Glomerular visceral epithelial cell (primary cell): ENCODE results near the gene MTCL1.

Experiments
- DNase-seq: peaks from one replicate; pipeline ENCODE4 v3.0.0-alpha.2; 2016; ENCODE audit errors: extremely low spot score

Gene MTCL1

DNA sequence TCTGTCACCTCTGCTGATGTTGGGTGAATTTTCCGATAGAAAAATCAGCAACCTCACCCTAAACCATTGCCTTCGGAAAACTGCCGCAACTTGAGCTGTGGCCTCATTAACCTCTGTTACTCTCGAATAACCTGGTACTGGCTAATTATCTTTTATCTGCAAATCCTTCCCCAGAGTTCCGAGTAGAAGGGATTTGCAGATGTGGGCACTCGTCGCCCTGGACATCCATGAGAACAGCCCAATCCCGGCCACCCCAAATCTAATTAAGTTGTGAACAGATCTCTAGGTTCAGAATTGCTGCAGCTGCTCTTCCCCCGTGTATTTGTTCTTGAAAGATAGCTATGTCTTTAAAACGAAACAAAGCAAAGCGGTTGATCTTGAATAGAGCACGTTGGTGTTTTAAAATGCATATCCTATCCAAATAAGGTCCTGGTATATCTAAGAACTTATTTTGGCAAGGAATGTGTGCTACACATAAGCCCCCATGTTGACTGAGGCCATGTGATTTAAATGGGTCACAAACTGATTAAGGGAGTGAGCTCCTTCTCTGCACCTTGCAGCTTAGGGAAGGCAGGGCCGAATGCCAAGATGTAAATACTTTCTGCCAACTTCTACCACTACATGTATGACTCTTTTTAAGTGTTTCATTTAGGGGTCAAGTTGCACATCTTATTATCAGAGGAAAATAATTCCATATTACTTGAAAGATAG lies 88.2 kb downstream of the MTCL1 start:
- DNase-seq = peak; percentile 17

DNA sequence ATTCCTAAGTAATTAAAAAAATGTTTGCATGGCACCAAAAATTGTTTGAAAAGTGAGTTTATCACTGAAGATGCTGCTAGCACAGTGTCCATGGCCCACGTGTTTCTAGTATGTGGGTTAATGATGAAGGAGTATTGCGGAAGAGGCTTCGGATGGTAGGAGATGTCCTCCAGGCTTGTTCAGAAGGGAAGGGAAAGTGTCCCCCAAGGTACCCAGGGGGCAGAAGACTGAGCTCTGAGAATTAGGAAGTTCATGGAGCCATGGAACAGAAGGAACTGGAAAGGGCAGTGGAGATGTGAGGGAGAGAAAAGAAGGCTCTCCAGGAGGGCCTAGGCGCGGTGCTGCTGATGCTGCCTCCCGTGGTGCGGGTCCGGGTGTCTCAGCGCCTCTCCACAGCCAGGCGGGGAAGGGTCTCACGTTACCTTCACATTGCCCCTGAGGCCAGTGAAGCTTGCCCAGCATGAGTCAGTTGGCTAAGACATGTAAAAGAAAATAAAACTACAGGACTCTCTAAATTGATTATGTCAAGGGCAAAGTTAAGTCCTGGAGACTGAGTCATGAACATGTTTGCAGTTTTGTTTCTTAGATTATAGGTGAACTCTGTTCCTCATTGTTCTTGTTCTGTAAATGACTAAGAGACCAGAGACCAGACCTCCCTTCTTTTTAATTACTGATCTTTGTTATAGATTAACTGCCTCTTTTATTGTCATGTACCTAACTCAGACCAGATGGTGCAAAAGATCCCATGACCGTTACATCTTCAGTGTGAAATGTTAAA lies 89.0 kb downstream of the MTCL1 start:
- DNase-seq = peak; percentile 82

DNA sequence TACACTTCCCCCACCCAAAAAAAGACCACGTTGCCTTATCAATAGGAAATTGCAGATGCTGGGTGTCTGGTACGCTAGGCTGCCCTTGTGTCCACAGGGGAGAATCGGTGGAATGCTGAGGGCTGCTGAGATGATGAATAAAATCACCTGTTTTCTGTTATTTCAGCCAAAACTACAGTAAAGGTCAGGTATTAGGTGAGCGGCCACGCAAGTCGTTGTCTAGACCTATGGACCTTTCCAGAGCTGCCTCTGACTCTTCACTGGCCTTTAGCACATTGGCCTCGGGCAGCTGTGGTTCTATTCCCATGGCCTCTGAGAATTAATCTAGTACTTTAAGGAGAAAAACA lies 89.6 kb downstream of the MTCL1 start:
- no peak for DNase-seq

- no peak for DNase-seq
These were observed 90.4 kb downstream of the MTCL1 start for GRCh38 chr18:8795586-8796325.

DNA sequence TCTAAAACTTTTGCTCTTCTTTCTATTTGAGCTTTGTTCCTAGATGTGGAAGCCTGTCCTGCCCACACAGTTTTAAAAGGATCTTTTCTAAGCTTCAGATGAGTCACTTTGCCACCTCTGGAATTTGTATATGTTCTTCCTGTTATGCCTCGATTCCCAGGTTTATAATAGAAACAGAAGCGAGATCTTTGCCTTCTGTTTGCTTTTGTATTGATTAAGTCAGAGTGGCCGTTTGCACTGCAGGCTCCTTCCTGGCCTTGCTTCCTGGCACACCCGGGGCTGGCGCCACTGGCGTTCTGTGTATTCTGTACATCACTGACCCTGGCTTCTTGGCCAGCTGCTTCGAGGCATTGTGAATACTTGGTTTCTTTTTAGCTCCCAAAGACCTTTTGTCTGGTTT lies 91.8 kb downstream of the MTCL1 start:
- peak; percentile 33 for DNase-seq

GRCh38 chr18:8799001-8799400 lies 93.6 kb downstream of the MTCL1 start:
- peak; percentile 64 for DNase-seq

DNA sequence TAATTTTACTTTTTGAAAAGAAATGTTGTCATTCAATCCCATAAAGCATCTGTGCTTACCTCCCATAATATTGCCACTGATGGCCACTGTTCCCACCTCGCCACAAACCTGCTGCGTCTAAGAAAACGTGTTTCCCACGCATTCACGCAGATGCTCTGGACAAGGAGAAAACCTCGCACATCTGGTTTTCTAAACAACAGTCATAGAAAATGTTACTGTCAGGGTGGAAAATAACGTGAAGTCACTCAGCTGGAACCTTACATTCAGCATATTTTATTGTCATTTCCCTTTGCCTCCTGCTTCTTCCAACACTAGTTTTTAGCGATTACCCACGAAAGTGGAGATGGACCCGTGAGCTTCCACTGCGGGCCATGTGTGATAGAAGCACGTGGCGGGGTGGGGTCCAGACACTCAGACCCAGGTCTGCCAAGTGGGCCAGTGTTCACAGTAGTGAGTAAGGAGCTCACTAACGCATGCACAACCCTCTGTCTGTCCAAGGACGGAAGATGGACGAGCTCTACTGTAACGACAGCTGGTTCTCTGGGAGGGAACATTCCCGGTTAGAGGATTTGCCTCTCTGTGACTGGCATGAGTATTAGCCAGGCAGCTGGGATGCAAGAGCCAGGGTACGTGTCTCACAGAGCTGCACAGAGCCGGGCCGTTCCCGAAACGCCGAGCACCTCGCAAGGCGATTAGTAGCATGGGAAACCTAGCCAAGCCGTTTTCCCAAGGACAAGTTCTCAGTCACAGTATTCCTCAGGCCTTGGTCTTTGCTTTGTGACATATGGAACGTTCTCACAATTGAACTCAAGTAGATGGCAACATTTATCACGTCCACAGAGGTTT lies 94.5 kb downstream of the MTCL1 start:
- DNase-seq = peak; percentile 75

DNA sequence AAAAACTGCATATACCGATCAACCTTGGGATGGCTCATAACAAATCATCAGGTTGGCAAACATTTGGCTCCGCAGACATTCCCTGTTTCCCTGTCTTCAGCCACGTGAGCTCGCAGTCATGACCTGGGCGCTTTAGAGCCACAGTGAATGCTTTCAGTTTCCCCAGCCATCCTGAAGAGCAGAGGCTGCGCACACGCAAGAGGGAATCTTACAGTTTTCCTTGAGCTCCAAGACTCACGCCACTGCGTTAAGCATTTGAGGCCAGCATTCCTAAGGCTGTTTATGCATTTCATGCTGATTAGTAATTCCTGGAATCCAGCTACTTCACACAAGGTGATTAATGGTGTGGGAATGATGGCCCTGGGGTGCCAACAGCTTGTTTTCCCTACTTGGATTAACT lies 95.1 kb downstream of the MTCL1 start:
- peak; percentile 98 for DNase-seq

DNA sequence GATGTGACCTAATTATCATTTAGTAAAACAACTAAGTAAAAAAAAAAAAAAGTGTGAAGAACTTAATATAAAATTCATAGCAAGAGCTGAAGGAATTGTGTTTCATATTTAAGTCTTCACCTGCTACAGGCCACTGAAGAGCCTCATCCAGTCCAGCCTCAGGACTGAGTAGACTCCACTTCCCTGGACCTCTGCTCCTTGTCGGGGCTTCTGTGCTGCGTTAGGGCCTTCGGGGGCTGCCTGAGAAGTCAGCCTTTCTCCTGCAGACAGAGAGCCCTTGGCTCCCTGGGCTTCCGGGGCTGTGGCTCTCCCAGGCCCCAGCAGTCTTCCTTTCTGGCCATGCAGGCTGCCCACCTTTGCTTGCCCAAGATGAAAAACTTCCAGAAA lies 95.5 kb downstream of the MTCL1 start:
- no peak for DNase-seq

- DNase-seq = peak; percentile 73
These were observed 96.0 kb downstream of the MTCL1 start for GRCh38 chr18:8801263-8801901.

- no peak for DNase-seq
These were observed 96.8 kb downstream of the MTCL1 start for GRCh38 chr18:8802017-8802672.

GRCh38 chr18:8803063-8803795 lies 97.9 kb downstream of the MTCL1 start:
- DNase-seq = no peak

GRCh38 chr18:8803957-8804356 lies 98.6 kb downstream of the MTCL1 start:
- no peak for DNase-seq

- DNase-seq = no peak
These were observed 100.2 kb downstream of the MTCL1 start for GRCh38 chr18:8805552-8805951.

- DNase-seq = no peak
These were observed 100.9 kb downstream of the MTCL1 start for GRCh38 chr18:8806100-8806797.

- no peak for DNase-seq
These were observed 101.6 kb downstream of the MTCL1 start for GRCh38 chr18:8806798-8807487.

- DNase-seq = no peak
These were observed 102.1 kb downstream of the MTCL1 start for GRCh38 chr18:8807488-8807805.

GRCh38 chr18:8808001-8808400 lies 102.6 kb downstream of the MTCL1 start:
- no peak for DNase-seq

DNA sequence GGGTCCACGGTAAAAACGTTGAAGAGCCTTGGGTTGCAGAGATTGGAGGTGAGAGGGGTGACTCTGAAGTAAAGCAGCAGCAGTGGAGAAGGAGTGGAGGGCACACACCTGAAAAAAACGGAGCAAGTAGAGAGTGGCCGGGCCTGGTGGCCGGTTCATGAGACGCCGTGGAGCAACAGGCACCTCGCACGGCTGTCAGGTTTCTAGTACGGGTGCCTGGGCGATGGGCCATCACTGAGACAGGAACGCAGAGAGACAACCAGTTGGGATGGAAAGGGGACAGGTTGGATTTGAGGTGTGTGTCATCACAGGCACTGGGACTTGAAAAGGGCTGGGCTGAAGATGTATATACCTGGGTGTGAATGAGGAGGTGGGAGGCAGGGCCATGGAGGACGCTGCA lies 104.2 kb downstream of the MTCL1 start:
- DNase-seq = no peak
